ENCODE results near the gene HEATR5A. TPM values are rescaled to one million over a fixed set of nuclear protein-coding genes. Genes with fewer than 3 reads are reported as not detected.
"Not testable (repeated sequence)": the region's sequence is repeated elsewhere in the genome, so short reads cannot be mapped to it uniquely, and the experiment has no call there.

Gene HEATR5A
- polyA plus RNA-seq, 1 donor = 12.6 TPM

DNA sequence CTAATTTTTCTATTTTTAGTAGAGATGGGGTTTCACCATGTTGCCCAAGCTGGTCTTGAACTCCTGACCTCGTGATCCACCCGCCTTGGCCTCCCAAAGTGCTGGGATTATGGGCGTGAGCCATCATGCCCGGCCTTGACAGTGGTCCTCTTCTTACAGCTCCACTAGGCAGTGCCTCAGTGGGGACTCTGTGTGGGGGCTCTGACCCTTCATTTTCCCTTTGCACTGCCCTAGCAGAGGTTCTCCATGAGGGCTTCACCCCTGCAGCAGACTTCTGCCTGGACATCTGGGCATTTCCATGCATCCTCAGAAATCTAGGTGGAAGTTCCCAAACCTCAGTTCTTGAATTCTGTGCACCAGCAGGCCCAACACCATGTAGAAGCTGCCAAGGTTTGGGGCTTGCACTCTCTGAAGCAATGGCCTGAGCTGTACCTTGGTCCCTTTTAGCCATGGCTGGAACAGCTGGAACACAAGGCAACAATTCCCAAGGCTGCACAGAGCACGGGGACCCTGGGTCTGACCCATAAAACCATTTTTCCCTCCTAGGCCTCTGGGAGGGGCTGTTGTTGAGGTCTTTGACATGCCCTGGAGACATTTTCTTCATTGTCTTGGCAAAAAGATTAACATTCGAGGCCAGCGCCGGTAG, 90.4 kb downstream of the HEATR5A start:
- DNase-seq (ENCODE audit: low read depth) = not testable (repeated sequence)

DNA sequence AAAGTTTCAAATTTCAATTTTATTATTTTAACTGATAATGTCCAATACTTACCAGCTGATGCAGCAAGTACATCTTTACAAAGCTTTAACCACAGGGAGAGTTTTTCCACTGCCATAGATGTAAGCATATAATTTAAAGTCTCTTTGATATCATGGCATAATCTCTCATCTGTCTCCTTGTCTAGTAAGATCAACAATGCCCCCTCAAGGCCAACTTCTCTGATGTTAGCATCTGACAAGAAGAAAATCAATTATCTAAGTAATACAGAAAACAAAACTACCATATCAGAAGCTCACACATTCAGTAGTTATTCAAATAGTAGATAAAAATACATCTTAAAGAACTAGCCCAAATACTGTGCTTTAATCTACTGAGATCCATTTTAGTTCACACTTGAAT, 94.2 kb downstream of the HEATR5A start:
- peak; percentile 1 for DNase-seq (ENCODE audit: low read depth)

DNA sequence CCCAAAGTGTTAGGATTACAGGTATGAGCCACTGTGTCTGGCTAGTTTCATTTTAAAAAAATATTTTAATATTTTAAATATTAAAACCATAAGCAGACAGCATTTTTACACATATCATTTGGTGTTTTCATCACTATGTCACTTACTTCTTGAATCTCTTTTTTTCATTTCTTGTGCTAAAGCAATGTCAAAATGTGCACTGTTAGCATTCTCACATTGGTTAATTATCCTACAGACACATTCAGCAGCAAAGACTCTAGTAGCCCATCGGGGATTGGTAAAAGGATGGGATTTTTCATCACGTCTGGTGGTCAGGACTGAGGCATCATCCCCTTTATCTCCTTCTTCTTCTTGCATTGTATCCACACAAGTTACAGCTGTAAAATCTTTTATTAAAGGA, 96.9 kb downstream of the HEATR5A start:
- no peak for DNase-seq (ENCODE audit: low read depth)

DNA sequence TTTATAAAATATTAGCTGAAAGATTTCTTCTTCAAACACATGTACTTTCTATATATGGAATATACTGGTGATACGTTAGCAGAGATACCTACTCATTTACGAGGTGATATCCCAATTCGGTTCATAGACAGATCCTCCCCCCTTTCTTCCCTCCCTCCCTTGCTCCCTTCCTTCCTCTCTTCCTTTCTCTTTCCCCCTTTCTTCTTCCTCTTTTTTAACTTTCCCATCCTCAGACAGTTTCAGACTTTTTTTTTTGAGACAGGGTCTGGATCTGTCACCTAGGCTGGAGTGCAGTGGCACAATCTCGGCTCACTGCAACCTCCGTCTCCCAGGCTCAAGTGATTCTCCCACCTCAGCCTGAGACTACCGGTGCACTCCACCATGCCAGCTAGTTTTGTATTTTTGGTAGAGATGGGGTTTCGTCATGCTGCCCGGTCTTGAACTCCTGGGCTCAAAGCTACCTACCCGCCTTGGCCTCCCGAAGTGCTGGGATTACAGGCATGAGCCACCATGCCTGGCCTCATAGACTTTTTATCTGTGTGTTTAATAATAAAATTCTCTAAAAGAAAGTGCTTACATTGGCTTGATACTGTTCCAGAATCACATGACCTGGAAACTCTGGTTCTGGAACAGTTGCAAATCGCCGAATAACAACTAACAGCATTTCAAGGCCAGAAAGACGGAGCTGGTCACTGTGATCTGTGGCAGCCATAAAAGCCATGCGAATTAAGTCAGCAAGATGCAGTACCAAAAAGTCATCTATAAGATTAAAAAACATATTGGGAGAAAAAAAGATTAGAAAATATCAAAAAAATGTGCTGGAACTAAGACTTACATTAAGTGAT, 99.2 kb downstream of the HEATR5A start:
- DNase-seq (ENCODE audit: low read depth) = no peak

DNA sequence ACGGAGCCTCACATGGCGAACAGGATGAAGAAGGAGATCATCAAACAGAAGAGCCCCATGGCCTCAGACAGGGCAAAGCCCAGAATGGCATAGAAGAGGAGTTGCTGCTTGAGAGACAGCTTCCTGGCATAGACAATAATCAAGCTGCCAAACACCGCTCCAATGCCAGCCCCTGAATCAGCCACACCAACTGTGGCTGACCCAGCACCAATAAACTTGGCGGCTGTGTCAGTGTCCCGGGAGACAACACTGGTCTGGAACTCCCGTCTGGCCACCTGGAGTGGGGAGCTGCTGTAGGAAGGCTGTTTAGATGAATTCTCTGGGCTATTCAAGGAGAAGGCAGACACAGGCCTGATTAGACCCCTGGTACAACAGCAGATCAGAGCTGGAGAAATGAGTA, 100.1 kb downstream of the HEATR5A start:
- no peak for DNase-seq (ENCODE audit: low read depth)

DNA sequence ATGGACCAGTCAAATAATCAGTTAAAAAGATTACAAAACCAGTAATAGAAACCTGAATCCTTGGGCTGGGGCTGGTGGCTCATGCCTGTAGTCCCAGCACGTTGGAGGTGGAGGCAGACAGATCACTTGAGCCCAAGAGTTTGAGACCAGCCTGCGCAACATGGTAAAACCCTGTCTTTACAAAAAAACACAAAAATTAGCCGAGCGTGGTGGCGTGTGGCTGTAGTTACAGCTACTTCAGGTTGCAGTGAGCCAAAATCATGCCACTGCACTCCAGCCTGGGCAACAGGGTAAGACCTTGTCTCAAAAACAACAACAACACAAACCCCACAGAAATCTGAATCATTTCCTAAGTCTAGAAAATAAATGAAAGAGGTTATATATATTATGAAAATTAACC, 100.6 kb downstream of the HEATR5A start:
- no peak for DNase-seq (ENCODE audit: low read depth)

DNA sequence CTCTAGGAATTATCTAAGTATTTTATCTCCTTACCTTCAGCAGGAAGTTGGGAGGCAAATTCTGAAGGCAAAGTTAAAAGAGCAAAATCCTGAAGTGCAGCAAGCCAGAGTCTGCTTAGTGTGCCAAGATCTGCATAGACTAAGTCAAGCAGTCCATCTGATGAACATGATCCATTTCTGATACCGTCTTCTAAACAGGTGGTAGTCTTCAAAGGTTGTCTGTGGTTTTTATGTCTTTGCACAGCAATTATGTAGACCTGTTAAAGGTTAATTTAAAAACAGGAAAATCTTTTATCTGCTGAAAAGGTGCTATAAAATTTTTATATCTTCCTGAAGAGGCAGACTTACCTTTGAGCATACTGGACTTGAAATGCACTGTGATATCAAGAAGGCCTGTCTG, 107.4 kb downstream of the HEATR5A start:
- DNase-seq (ENCODE audit: low read depth) = no peak

DNA sequence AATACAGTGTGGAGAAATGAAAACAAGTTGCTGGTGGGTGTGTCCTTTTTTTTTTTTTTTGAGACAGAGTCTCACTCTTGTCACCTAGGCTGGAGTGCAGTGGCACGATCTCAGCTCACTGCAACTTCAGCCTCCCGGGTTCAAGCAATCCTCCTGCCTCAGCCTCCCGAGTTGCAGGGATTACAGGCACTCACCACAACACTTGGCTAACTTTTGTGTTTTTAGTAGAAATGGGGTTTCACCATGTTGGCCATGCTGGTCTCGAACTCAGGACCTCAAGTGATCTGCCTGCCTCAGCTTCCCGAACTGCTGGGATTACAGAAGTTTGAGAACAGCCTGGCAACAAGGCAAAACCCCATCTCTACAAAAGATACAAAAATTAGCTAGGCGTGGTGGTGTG, 108.0 kb downstream of the HEATR5A start:
- DNase-seq (ENCODE audit: low read depth) = not testable (repeated sequence)

DNA sequence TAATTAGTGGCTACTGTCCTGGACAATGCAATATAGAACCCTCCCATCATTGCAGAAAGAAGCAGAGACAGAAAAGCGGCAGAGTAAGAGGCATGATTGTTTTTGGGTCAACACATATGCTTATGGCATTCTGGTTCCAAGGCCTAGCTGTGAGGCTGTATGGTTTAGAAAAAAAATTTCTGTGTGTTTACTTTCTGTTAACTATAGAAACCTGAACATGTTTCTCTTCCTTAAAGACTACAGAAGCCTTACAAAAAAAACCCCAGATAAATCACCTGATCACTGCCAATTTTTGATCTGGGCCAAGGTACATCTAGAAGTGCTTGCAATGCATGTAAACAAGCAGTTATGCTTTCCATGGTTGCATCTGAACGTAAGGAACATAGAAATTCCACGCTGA, 112.7 kb downstream of the HEATR5A start:
- no peak for DNase-seq (ENCODE audit: low read depth)

DNA sequence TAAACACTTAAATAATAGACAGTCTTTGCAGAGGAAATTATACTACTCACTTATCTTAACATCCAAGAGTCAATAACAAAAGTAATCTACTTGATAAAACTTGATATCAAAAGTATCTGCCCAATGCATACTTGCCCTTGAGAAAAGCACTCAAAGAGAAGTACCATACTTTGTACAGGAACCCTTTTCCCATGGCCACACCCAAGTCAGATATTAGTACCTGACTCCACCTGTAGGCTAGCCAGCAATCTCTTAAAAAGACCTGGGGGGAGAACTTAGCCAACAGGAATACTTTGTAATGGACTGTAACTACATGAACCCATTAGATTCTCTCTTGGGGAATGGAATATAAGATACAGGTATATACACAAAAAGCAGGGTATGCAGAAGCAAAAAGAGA, 113.2 kb downstream of the HEATR5A start:
- DNase-seq (ENCODE audit: low read depth) = no peak

DNA sequence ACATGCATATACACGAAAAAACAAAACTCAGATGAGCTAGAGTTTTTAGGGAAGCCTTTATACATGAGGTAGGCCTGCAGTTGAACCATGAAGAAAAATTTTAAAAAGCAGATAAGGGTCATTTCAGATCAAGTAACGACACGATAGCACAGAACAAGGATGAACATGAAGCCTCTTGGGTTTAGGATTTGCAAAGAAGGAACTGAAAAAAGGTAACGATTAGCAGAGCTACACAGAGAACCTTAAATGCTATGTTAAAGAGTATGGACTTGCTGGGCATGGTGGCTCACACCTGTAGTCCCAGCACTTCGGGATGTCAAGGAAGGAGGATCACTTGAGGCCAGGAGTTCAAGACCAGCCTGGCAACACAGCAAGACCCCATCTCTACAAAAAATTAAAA, 116.7 kb downstream of the HEATR5A start:
- DNase-seq (ENCODE audit: low read depth) = no peak

DNA sequence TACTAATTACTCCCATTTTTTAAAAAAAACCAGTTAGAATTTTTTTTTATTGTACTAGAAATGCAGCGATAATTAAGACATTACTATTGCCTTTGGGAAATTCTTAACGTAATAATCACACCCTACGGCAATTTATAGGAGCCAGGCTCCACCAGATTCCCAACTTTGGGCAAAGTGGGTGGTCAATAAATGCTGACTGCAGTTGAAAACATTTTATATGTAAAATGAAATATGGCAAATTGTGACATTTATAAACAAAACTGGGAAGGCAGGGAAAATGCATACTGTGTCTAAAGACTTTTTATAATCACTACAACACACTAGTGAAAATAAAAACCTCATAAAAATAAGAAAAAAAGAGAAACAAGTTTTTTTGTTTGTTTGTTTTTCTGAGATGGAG, 119.5 kb downstream of the HEATR5A start:
- no peak for DNase-seq (ENCODE audit: low read depth)

DNA sequence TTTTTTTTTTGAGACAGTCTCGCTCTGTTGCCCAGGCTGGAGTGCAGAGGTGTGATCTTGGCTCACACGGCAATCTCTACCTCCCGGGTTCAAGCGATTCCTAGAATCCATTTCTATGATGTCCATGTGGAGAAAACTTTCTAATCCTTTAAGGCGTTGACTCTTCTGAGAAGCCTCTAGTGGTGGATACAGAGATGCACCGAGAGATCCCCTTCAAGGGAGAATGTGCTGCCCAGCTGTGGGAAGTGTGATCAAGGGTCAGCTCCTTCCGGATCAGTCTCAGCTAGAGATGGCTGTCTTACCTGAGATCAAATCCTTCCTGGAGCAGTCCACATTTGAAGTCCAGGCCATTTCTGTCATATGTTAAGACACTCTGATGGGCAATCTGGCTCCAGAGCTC, 120.1 kb downstream of the HEATR5A start:
- no peak for DNase-seq (ENCODE audit: low read depth)

DNA sequence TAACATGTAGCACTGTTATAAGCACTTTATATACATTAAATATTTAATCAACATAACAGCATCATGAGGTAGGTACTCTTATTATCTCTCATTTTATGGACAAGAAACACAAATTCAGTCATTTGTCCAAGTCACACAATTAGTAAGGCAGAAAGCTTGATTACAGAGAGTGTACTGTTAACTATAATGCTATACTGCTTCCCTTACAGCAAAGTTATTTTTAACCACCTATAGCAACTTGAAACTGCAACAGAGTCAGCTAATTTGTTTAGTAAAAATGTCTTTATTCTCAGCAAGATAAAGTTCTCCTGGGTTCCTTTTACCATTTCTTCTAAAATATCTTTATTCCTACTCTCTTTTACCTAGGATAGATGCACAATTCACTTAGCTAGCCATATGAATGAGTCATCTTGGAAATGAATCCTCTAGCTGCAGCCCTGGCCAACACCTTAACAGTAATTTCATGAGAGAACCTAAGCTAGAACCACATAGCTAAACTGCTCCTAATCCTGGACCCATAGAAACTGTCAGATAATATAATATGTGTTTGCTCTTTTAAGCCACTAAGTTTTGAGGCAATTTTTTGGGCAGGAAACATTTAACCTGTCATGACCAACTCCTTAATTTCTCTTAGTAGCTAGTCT, 122.5 kb downstream of the HEATR5A start:
- no peak for DNase-seq (ENCODE audit: low read depth)

DNA sequence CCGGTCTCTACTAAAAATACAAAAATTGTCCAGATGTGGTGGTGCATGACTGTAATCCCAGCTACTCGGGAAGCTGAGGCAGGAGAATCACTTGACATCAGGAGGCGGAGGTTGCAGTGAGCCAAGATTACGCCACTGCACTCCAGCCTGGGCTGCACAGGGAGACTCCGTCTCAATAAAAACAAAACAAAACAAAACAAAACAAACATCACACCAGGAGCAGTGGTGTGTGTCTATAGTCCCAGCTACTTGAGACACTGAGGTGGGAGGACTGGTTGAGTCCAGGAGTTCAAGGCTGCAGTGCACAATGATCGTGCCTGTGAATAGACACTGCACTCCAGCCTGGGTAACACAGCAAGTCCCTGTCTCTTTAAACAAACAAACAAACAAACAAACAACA, 123.2 kb downstream of the HEATR5A start:
- no peak for DNase-seq (ENCODE audit: low read depth)

DNA sequence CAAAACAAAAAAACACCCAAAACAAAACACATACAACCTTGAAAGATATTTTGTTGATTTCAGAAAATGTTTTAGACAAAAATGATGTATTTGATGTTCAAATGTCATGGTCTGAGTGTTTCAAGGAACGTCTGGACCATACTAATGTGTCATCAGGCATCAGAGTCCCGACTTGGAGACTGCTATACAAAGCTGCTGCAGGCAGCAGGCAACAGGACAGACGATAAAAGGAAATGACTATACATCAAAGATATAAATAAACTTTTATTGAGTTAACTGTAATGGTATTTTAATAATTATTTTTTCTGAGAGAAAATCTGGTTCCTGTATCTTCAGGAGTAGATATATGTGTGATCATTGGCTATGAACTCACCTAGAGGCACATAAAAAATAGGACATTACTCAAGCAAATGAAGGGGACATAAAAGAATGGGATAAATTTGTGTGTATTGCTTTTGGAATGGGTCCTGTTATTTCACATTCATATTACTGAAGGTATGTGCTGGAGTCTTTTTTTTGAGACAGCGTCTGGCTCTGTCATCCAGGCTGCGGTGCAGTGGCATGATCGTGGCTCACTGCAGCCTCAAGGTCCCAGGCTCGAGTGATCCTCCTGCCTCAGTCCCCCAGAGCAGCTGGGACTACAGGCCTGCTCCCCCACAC, 125.5 kb downstream of the HEATR5A start:
- no peak for DNase-seq (ENCODE audit: low read depth)

DNA sequence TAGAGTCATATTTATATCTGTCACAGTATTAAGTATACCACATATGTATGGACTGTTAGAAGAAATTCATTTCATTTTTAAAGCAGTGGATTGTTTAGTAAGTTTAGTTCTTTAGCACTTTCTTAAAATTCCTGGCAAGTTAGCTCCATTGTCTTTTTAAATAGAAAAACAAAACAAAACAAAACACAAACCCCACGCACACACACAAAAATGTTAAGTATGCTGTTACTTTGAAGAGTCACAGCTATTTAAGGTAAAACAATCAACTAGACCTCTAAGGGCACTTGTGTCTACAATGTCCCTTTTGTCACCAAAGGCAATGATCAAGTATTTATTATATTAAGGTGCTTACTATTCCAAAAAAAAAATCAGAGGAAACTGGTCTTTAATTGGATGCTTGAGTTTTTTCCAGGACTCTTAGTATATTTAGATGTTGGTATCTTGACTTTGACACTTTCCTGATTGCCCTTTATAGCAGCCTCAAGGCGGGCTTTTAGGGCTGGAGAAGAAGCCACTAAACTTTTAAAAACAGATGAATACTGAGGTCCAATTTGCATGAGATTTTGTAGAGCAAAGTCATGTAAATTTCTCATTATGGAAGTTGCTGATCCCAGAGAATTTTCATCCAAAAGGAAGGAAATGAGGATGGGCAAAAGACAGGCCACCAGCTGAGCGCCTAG, 127.3 kb downstream of the HEATR5A start:
- DNase-seq (ENCODE audit: low read depth) = no peak

DNA sequence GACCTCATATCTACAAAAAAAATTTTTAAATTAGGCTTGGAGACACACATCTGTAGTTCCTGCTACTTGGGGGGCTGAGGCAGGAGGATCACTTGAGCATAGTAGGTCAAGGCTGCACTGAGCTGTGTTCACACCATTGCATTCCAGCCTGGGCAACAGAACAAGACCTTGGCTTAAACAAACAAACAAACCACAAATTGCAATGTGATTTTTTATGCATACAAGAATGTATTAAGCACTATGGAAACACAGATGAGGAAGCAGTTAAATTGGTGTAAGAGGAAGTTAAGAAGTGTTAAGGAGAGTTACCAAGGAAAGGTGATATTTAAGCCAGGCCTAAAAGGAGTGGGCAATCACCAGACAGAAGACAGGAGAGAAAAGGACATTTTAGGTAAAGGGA, 129.1 kb downstream of the HEATR5A start:
- no peak for DNase-seq (ENCODE audit: low read depth)

DNA sequence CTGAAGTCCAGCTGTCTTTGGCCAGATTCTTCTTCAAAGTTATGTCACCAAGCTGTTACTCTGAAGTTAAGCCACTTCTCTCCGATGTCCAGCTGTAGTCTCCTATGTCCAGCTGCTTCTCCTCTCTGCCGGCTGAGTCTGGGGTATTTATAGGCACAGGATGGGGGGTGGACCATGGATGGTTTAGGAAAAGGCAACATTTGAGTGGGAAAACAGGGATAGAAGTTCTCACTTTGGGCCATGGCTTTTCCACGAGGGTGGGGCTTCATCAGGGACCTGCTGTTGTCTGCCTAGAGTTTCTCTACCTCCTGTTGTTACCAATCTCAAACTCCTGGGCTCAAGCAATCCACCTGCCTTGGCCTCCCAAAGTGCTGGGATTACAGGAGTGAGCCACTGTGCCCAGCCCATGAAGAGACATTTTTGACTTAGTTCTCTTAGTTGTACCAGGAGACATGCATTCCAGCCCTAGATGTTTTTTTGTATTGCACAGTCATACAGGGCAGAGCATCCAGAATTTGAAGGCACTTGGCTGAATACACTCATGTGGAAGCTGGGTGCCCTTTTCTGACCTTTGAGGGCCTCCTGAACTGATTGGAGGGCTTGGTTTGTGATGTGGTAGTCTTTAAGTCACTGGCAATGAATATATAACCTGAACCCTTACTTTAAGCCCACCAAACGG, 132.9 kb downstream of the HEATR5A start:
- DNase-seq (ENCODE audit: low read depth) = no peak

DNA sequence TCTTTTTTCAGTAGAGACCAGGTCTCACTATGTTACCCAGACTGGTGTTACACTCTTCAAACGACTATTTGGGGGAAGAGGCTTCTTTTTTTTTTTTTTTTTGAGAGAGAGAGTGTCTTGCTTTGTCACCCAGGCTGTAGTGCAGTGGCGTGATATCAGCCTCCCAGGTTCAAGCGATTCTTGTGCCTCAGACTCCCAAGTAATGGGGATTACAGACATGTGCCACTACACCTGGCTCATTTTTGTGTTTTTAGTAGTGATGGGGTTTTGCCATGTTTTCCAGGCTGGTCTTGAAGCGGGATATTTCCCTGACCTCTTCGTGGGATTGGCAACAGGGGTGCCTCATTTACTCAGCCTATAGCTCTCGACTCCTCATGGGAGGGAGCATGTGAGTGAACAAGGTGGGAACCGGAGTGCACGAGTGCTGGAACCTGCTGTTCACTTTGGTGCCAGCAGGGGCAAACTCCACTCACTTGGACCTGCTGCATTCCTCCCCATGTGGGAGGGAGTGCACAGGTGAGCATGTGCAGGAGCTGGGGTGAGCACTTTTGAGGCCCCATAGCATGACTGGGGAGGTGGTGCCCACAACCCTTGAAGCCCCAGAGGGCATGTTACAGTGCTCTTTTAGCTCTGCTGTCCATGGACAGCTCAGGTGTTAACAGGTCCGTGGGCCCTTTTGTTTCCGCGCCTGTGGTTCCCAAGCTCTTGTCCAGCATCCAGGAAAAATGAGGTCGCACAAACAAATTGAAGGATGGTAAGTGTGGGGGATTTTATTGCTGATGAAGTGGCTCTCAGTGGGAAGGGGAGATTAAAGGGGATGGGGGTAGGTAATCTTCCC, 133.7 kb downstream of the HEATR5A start:
- no peak for DNase-seq (ENCODE audit: low read depth)

Measured in forelimb muscle (tissue), 1 donor.